RWPE2 (cell line): Measurements from ENCODE around the gene PMEPA1.

Experiments used
- ATAC-seq: fragments of 200-7000 bp; cut with Tn5 transposase; 3 replicates; pipeline ENCODE4 v1.9.1; 2021; ENCODE audit warnings: low read depth
- DNase-seq: peaks from one replicate; pipeline ENCODE4 v3.0.0-alpha.2; 2020; ENCODE audit warnings: low spot score
- H3K27ac ChIP-seq: fragments of 450-650 bp; 2 replicates; pipeline ENCODE4 v1.5.1; 2017; ENCODE audit warnings: mild to moderate bottlenecking; ENCODE audit not compliant: poor library complexity, severe bottlenecking
- H3K27me3 ChIP-seq: fragments of 250-450 bp; sonication (Bioruptor Pico); 2 replicates; pipeline ENCODE4 v1.5.1; 2021; ENCODE audit warnings: mild to moderate bottlenecking, moderate library complexity; ENCODE audit not compliant: insufficient read depth, poor library complexity, severe bottlenecking
- H3K36me3 ChIP-seq: fragments of 250-450 bp; sonication (Bioruptor Pico); 2 replicates; pipeline ENCODE4 v1.5.1; 2020; ENCODE audit warnings: low read depth, mild to moderate bottlenecking, moderate library complexity
- H3K4me1 ChIP-seq: fragments of 250-450 bp; sonication (Bioruptor Pico); 2 replicates; pipeline ENCODE4 v1.5.1; 2021; ENCODE audit warnings: mild to moderate bottlenecking, moderate library complexity; ENCODE audit not compliant: insufficient read depth, poor library complexity, severe bottlenecking
- H3K4me3 ChIP-seq: fragments of 250-450 bp; sonication (Bioruptor Pico); 2 replicates; pipeline ENCODE4 v1.5.1; 2021; ENCODE audit warnings: mild to moderate bottlenecking, moderate library complexity; ENCODE audit not compliant: severe bottlenecking
- H3K9me3 ChIP-seq: fragments of 250-450 bp; sonication (Bioruptor Pico); 2 replicates; pipeline ENCODE4 v1.5.1; 2021; ENCODE audit warnings: mild to moderate bottlenecking, moderate library complexity; ENCODE audit not compliant: severe bottlenecking
- TF ChIP-seq, protein P1 (sequence below): fragments of 450-650 bp; IDR thresholded peaks from one replicate; pipeline ENCODE4 v1.5.1; 2017; ENCODE audit warnings: mild to moderate bottlenecking, moderate library complexity; ENCODE audit not compliant: poor library complexity, severe bottlenecking

PMEPA1 gene

GRCh38 chr20:57713505-57713903 lies 3.7 kb upstream of the PMEPA1 start:
- no peaks in the 10 kb centered on the region for H3K9me3 ChIP-seq
- ATAC-seq = no peak
- no peaks in the 10 kb centered on the region for H3K27me3 ChIP-seq
- no peak for DNase-seq
- H3K27ac ChIP-seq = peak overlapping the region; percentile 100
- peaks cover 65% of the 10 kb centered on the region for H3K4me1 ChIP-seq
- TF ChIP-seq, protein P1, sequence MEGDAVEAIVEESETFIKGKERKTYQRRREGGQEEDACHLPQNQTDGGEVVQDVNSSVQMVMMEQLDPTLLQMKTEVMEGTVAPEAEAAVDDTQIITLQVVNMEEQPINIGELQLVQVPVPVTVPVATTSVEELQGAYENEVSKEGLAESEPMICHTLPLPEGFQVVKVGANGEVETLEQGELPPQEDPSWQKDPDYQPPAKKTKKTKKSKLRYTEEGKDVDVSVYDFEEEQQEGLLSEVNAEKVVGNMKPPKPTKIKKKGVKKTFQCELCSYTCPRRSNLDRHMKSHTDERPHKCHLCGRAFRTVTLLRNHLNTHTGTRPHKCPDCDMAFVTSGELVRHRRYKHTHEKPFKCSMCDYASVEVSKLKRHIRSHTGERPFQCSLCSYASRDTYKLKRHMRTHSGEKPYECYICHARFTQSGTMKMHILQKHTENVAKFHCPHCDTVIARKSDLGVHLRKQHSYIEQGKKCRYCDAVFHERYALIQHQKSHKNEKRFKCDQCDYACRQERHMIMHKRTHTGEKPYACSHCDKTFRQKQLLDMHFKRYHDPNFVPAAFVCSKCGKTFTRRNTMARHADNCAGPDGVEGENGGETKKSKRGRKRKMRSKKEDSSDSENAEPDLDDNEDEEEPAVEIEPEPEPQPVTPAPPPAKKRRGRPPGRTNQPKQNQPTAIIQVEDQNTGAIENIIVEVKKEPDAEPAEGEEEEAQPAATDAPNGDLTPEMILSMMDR = no peak
- H3K4me3 ChIP-seq = no peak overlapping the region
- H3K36me3 ChIP-seq = peaks cover 3% of the 10 kb centered on the region

GRCh38 chr20:57712851-57713504 lies 3.2 kb upstream of the PMEPA1 start:
- Histone ChIP-seq H3K27me3 (no peaks in the 10 kb centered on the region), H3K36me3 (peaks cover 9% of the 10 kb centered on the region), H3K9me3 (no peaks in the 10 kb centered on the region), H3K4me1 (peaks cover 62% of the 10 kb centered on the region), H3K4me3 (no peak overlapping the region), H3K27ac (peak overlapping the region; percentile 100)
- DNase-seq = no peak
- TF ChIP-seq, protein P1 = no peak
- no peak for ATAC-seq

GRCh38 chr20:57712341-57712740 lies 2.5 kb upstream of the PMEPA1 start:
- Histone ChIP-seq H3K4me1 (peaks cover 55% of the 10 kb centered on the region), H3K27ac (peak overlapping the region; percentile 100), H3K9me3 (no peaks in the 10 kb centered on the region), H3K36me3 (peaks cover 15% of the 10 kb centered on the region), H3K4me3 (no peak overlapping the region), H3K27me3 (no peaks in the 10 kb centered on the region)
- TF ChIP-seq, protein P1 = no peak
- DNase-seq (no peak), ATAC-seq (no peak)

- peak overlapping the region; percentile 100 for H3K27ac ChIP-seq
- DNase-seq = no peak
- peaks cover 55% of the 10 kb centered on the region for H3K4me1 ChIP-seq
- no peak overlapping the region for H3K4me3 ChIP-seq
- H3K9me3 ChIP-seq = no peaks in the 10 kb centered on the region
- TF ChIP-seq, protein P1 = peak; percentile 29
- peaks cover 20% of the 10 kb centered on the region for H3K36me3 ChIP-seq
- no peaks in the 10 kb centered on the region for H3K27me3 ChIP-seq
- ATAC-seq = no peak
Observed at GRCh38 chr20:57711826-57712225, 2.0 kb upstream of the PMEPA1 start.

GRCh38 chr20:57711311-57711712 lies 1.5 kb upstream of the PMEPA1 start:
- H3K27ac ChIP-seq = peak overlapping the region; percentile 100
- peak; percentile 13 for ATAC-seq
- peak overlapping the region; percentile 85 for H3K4me3 ChIP-seq
- H3K36me3 ChIP-seq = peaks cover 25% of the 10 kb centered on the region
- peaks cover 55% of the 10 kb centered on the region for H3K4me1 ChIP-seq
- H3K9me3 ChIP-seq = no peaks in the 10 kb centered on the region
- no peaks in the 10 kb centered on the region for H3K27me3 ChIP-seq
- TF ChIP-seq, protein P1 = peak; percentile 57
- DNase-seq = peak; percentile 84
